Naive thymus-derived CD8-positive, alpha-beta T cell (primary cell): ENCODE results near the gene FHIP2A. TPM values are rescaled to one million over a fixed set of nuclear protein-coding genes. Genes with fewer than 3 reads are reported as not detected.
"Not testable (repeated sequence)": the region's sequence is repeated elsewhere in the genome, so short reads cannot be mapped to it uniquely, and the experiment has no call there.

Experiments used
- ATAC-seq, 2 donors: fragments of 150-1000 bp; cut with Tn5 transposase in 1 of 2; sonication (Bioruptor Pico), chemical (Tn5 transposase) in 1 of 2; 1 replicate in 1 of 2; 2 replicates in 1 of 2; pipeline ENCODE4 v1.10.0; 2021; ENCODE audit warnings: mild to moderate bottlenecking in 2 of 2, moderate library complexity in 2 of 2
- POLR2A ChIA-PET: fragments of 350-600 bp; sonication (Branson Sonifier 250); formaldehyde crosslinking; loops from one replicate; lab custom pipeline; 2021; ENCODE audit warnings: antibody characterized with exemption; lab: Charles Lee
- DNase-seq, 10 donors: peaks; one replicate each; pipeline versions ENCODE4 v3.0.0 to v3.0.0-alpha.2; 2020 to 2022
- H3K27ac Mint-ChIP-seq, 10 donors: one replicate each; pipeline ENCODE4 v1.8.0; 2020 to 2022; ENCODE audit warnings: mild to moderate bottlenecking in 10 of 10, mixed read lengths in 10 of 10, moderate library complexity in 4 of 10, inconsistent platforms in 1 of 10
- H3K27me3 Mint-ChIP-seq, 5 donors: one replicate each; pipeline ENCODE4 v1.8.0; 2021 to 2022; ENCODE audit warnings: mixed read lengths in 5 of 5
- H3K36me3 Mint-ChIP-seq, 3 donors: one replicate each; pipeline ENCODE4 v1.8.0; 2020 to 2022; ENCODE audit warnings: mixed read lengths in 3 of 3, mild to moderate bottlenecking in 2 of 3, inconsistent platforms in 1 of 3
- H3K4me1 Mint-ChIP-seq, 4 donors: one replicate each; pipeline ENCODE4 v1.8.0; 2021 to 2022; ENCODE audit warnings: mixed read lengths in 4 of 4
- H3K4me3 Mint-ChIP-seq, 10 donors: one replicate each; pipeline ENCODE4 v1.8.0; 2020 to 2022; ENCODE audit warnings: mild to moderate bottlenecking in 10 of 10, mixed read lengths in 10 of 10, moderate library complexity in 6 of 10, inconsistent platforms in 1 of 10
- H3K9me3 Mint-ChIP-seq, 9 donors: one replicate each; pipeline ENCODE4 v1.8.0; 2020 to 2022; ENCODE audit warnings: mixed read lengths in 9 of 9, mild to moderate bottlenecking in 3 of 9, inconsistent platforms in 1 of 9, moderate library complexity in 1 of 9
- polyA plus RNA-seq, 3 donors: library from polyadenylated mRNA; unstranded; fragments of 300-500 nt; fragmentation: Illumina TruSeq; gene quantifications; one replicate each; pipeline ENCODE4 v1.2.3, GENCODE V29; 2021
- total RNA-seq, 8 experiments: library from RNA in 2 of 8; stranded (reverse) in 2 of 8; gene quantifications; one replicate each; pipeline ENCODE4 v1.2.3 and lab custom pipeline; 2021 to 2026

Gene FHIP2A
- total and polyA plus RNA-seq, 5 experiments from 2014 or later, result 4.9 to 25.1 (median 7.6) TPM

DNA sequence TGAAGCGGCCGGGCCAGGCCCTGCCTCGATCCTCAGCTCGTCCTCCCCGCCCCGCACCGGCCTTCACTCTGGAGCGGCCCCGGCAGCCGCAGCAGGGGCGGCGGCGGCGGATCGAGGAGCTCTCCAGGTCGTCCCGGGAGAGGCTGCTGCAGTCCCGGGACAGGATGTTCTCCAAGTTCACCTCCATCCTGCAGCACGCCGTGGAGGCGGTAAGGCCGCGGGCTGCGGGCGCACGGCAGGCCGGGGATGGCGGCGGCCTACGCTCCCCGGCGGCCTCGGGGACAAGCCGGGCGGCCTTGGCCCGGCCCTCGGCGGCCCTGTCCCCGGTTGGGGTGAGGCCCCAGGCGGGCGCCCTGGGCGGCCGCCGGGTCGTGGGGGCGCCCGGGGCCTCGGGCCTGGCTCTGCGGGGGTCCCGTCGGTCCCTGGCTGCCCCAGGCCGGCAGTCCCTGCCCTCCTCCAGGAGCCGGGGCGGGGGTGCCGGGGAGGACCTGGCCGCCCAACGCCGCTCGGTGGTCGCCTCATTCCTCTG, 399 bp downstream of the FHIP2A start:
- DNase-seq (no peak), ATAC-seq (peak; percentile 61)
- Mint-ChIP-seq H3K27ac (peak overlapping the region; percentile 88 to 98 (median 95)), H3K4me1 (peaks cover 16 to 38% (median 37%) of the 10 kb centered on the region in 4 donors), H3K9me3 (no peaks in the 10 kb centered on the region), H3K27me3 (peaks cover 0 to 7% (median 2%) of the 10 kb centered on the region in 5 donors), H3K4me3 (peak overlapping the region; percentile 89 to 96 (median 92)), H3K36me3 (peaks cover 0 to 7% (median 0%) of the 10 kb centered on the region in 3 donors)
- POLR2A ChIA-PET, result interaction anchor here (0.7 to 1.5 kb wide), 9 partner anchors 13 to 518 kb away, joined by 3 to 10 read pairs (median 3); partner anchors contain the start of gene TRUB1

GRCh38 chr10:114822444-114823076, 980 bp downstream of the FHIP2A start:
- POLR2A ChIA-PET, result interaction anchor here (0.7 to 1.5 kb wide), 7 partner anchors 13 to 518 kb away, joined by 3 to 10 read pairs (median 3); partner anchors contain the start of gene TRUB1
- Mint-ChIP-seq H3K27me3 (peaks cover 0 to 7% (median 1%) of the 10 kb centered on the region in 5 donors), H3K9me3 (no peaks in the 10 kb centered on the region), H3K4me1 (peaks cover 18 to 43% (median 40%) of the 10 kb centered on the region in 4 donors), H3K27ac (peak overlapping the region; percentile 88 to 98 (median 95)), H3K36me3 (peaks cover 0 to 7% (median 0%) of the 10 kb centered on the region in 3 donors), H3K4me3 (peak overlapping the region; percentile 89 to 96 (median 92))
- DNase-seq (peak in 7 of 10 donors; percentile 4 to 60 (median 25)), ATAC-seq (peak; percentile 6 to 27)

- POLR2A ChIA-PET, result interaction anchor here (1.3 kb wide), 1 partner anchor 14 kb away, joined by 3 read pairs; no protein-coding TSS in a partner anchor
- Mint-ChIP-seq H3K27me3 (peaks cover 0 to 3% (median 0%) of the 10 kb centered on the region in 5 donors), H3K4me1 (peaks cover 18 to 44% (median 42%) of the 10 kb centered on the region in 4 donors), H3K36me3 (peaks cover 0 to 7% (median 0%) of the 10 kb centered on the region in 3 donors), H3K4me3 (peak overlapping the region; percentile 89 to 96 (median 92)), H3K9me3 (no peaks in the 10 kb centered on the region), H3K27ac (peak overlapping the region in 9 of 10 donors; percentile 88 to 98 (median 95))
- no peak for ATAC-seq
- no peak for DNase-seq
Observed at GRCh38 chr10:114823077-114823463, 1.5 kb downstream of the FHIP2A start.

DNA sequence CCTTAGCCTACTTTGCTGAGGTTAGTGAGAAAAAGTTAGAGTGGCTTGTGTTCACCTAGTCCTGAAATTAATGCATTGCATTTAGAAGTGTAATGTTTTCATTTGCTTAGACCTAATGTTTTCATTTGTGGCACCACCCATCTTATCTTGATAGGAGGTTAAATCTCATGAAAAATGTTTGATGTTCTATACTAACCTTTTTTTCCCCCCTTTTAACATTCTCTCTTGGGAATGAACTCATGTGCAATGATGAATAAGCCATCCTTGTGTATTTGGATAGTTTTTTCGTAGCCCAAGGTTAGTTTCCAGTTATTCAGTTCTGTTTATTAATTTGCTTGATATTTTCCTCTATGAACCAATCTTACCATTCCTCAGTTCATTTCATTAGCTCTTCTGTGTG, 2.8 kb downstream of the FHIP2A start:
- Mint-ChIP-seq H3K27me3 (no peaks in the 10 kb centered on the region), H3K4me3 (peak overlapping the region in 7 of 10 donors; percentile 5 to 71 (median 48)), H3K4me1 (peaks cover 21 to 56% (median 46%) of the 10 kb centered on the region in 4 donors), H3K27ac (peak overlapping the region in 4 of 10 donors; percentile 13 to 53 (median 47)), H3K36me3 (peaks cover 0 to 9% (median 0%) of the 10 kb centered on the region in 3 donors), H3K9me3 (no peaks in the 10 kb centered on the region)
- POLR2A ChIA-PET, result no interaction called here
- ATAC-seq (no peak), DNase-seq (no peak)

- POLR2A ChIA-PET, result no interaction called here
- Mint-ChIP-seq H3K36me3 (peaks cover 0 to 13% (median 0%) of the 10 kb centered on the region in 3 donors), H3K4me1 (peaks cover 26 to 68% (median 51%) of the 10 kb centered on the region in 4 donors), H3K27ac (peak overlapping the region in 1 of 10 donors; percentile 39), H3K4me3 (peak overlapping the region in 1 of 10 donors; percentile 55), H3K9me3 (no peaks in the 10 kb centered on the region), H3K27me3 (no peaks in the 10 kb centered on the region)
- no peak for ATAC-seq
- no peak for DNase-seq
Observed at GRCh38 chr10:114825513-114826253, 4.1 kb downstream of the FHIP2A start.

GRCh38 chr10:114829160-114829909, 7.8 kb downstream of the FHIP2A start:
- no peak for DNase-seq
- Mint-ChIP-seq H3K9me3 (no peaks in the 10 kb centered on the region), H3K4me3 (no peak overlapping the region), H3K4me1 (peaks cover 23 to 50% (median 34%) of the 10 kb centered on the region in 4 donors), H3K36me3 (peaks cover 0 to 39% (median 2%) of the 10 kb centered on the region in 3 donors), H3K27ac (no peak overlapping the region), H3K27me3 (no peaks in the 10 kb centered on the region)
- POLR2A ChIA-PET, result no interaction called here
- ATAC-seq, result no peak

GRCh38 chr10:114831186-114831867, 9.7 kb downstream of the FHIP2A start:
- POLR2A ChIA-PET, result no interaction called here
- DNase-seq (no peak), ATAC-seq (no peak)
- Mint-ChIP-seq H3K4me3 (no peak overlapping the region), H3K36me3 (peaks cover 0 to 45% (median 4%) of the 10 kb centered on the region in 3 donors), H3K4me1 (peaks cover 12 to 32% (median 17%) of the 10 kb centered on the region in 4 donors), H3K27ac (no peak overlapping the region), H3K9me3 (no peaks in the 10 kb centered on the region), H3K27me3 (no peaks in the 10 kb centered on the region)

DNA sequence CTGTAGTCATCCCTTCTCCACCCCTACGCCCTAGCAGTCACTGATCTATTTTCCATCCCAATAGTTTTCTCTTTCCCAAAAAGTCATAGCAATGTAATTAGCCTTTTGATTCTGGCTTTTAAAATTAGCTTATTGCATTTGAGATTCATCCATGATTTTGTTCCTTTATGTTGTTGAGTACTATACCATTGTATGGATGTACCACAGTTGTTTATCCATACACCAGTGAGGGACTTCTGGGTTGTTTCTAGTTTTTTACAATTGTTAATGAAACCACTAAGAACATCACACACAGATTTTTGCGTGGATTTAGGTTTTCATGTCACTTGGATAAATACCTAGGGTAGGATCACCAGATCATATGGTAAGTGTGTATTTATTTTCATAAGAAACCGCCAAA, 16.1 kb downstream of the FHIP2A start:
- Mint-ChIP-seq H3K27me3 (no peaks in the 10 kb centered on the region), H3K4me1 (peaks cover 0 to 3% (median 0%) of the 10 kb centered on the region in 4 donors), H3K27ac (peak overlapping the region in 1 of 10 donors; percentile 89), H3K4me3 (no peak overlapping the region), H3K36me3 (peaks cover 10 to 81% (median 19%) of the 10 kb centered on the region in 3 donors), H3K9me3 (no peaks in the 10 kb centered on the region)
- DNase-seq (no peak), ATAC-seq (no peak)
- POLR2A ChIA-PET, result no interaction called here

- Mint-ChIP-seq H3K4me3 (no peak overlapping the region), H3K9me3 (no peaks in the 10 kb centered on the region), H3K4me1 (peaks cover 0 to 3% (median 0%) of the 10 kb centered on the region in 4 donors), H3K27me3 (no peaks in the 10 kb centered on the region), H3K36me3 (peaks cover 10 to 84% (median 26%) of the 10 kb centered on the region in 3 donors), H3K27ac (no peak overlapping the region)
- POLR2A ChIA-PET, result no interaction called here
- DNase-seq, result no peak
- no peak for ATAC-seq
Observed at GRCh38 chr10:114839901-114840300, 18.3 kb downstream of the FHIP2A start.

GRCh38 chr10:114845978-114846693, 24.6 kb downstream of the FHIP2A start:
- Mint-ChIP-seq H3K4me1 (no peaks in the 10 kb centered on the region), H3K27ac (no peak overlapping the region), H3K27me3 (no peaks in the 10 kb centered on the region), H3K9me3 (peaks cover 0 to 3% (median 0%) of the 10 kb centered on the region in 9 donors), H3K4me3 (no peak overlapping the region), H3K36me3 (peaks cover 14 to 92% (median 50%) of the 10 kb centered on the region in 3 donors)
- ATAC-seq (no peak), DNase-seq (no peak)
- POLR2A ChIA-PET, result no interaction called here

GRCh38 chr10:114847517-114847916, 25.9 kb downstream of the FHIP2A start:
- not testable (repeated sequence) for DNase-seq

More at GRCh38 chr10:114847517-114847916, 25.9 kb downstream of the FHIP2A start:
- H3K27ac Mint-ChIP-seq, H3K4me1 Mint-ChIP-seq, H3K9me3 Mint-ChIP-seq, ATAC-seq, H3K4me3 Mint-ChIP-seq, POLR2A ChIA-PET, H3K27me3 Mint-ChIP-seq: not testable (repeated sequence)
- H3K36me3 Mint-ChIP-seq, result peaks cover 14 to 90% (median 50%) of the 10 kb centered on the region in 3 donors
